T1000 (cell line): ENCODE data around the gene STON2.

Experiments used
- DNase-seq: peaks from one replicate; lab custom pipeline; 2025; ENCODE audit warnings: mixed read lengths; lab: John Stamatoyannopoulos, UW

STON2 gene

DNA sequence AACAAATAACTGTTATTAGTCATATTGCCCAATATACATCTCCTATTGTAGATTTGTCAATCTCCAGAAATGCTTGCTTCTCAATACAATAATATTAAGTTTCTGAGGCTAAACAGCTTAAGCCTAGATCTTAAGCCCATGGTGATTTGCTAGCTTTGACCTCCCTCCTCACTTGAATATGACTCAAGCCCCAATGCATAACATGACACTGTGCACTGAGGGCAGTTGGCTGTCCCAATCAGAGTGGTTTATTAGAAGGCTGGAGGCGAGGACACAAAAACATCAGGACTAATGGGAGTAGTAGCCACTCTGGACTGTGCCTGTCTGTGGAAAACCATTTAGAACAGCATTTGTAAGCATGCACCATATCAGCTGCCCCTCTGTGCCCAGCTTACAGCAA, 98.3 kb downstream of the STON2 start:
- DNase-seq: no peak

DNA sequence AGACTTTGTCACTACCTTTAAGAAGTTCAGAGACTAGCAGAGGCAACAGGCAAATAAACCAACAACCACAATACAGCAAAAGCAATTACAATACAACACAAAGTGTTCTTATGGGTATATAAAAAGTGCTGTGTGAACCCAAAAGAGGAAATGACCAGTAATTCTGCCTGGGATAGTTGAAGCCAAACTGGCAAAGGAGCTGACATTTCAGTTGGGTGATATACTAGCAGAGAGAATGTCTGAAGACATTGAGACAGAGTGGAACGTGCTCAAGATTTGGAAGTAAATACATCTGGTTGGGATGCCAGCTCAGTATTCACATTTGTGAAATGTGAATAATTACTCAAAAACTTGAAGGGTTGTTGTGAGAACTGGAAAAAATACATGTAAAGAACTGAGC, 98.8 kb downstream of the STON2 start:
- DNase-seq: no peak

DNA sequence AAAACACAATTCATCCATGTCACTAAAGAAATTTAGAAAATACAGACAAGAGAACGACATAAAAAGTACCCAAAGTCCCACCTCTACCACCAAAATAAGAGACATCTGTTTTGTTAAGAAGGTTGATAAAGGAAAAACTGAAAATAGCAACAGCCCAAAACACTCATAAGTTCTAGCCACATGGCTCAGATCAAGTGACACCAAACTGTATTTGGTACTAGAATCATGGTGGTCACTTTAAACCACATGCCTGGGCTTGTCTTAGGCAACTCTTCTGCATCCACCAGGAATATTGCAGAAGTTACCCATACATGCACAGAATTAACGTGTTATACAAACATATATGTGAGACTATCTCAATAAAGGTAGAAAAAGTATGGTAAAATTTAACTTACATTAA, 101.2 kb downstream of the STON2 start:
- no peak for DNase-seq

DNA sequence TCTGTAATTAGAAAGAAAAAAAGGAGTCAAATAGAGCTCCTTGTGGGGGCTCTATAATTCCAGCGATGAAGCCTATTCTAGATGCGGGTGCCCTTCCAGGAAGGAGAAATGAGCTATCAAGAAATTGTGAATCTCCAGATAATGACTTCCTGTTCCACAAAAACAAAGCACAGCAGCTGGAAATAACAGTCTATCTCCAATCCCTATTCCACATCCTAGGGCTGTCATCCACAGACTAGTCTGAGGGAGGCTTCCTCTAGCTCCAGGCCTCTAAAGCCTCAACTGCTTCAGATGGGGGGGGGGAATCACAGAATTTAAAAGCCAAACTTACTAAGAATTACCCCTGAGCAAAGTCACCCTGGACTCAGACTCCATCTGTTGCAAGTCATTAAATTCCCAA, 102.0 kb downstream of the STON2 start:
- DNase-seq: no peak

DNA sequence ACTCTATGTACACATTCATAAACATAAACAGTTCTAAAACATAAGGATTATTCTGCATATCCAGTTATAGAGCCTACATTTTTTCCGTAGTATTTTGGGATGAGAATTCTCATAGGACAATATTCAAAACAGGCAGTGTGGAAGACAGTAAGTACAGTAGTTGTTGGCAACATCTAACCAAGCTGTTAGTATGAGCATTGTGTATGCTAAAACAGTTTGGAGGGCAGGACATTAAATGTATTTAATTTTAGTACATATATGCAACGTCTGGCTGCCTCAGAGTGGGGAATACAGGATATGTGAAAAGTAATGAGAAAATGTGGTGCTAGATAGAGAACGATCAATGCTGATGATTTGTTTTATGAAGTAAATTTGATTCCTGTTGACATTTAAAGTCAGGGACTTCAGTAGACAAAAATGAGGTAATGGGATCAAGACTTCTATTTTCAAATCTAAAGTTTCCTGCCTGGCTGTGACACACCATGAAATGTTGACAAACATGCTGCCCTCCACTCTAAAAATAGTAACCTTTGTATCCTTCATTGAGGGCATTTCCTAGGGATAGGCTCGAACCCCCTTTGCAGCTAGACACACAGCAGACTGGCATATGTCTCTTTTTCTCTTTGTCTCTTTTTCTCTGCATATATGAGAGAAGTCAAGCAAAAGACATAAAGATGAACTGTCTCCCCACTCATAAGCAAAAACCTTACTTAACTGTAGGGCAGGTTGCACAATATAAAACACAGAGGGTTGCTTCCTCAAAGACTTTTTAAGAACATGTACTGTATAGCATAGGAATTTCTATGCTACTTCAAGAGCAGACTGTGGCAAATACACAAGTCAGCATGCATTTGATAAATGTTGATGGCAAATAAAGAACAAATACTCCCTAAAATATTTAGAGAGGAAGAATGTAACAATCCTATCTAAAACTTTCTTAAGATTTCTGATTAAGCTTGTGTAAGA, 103.9 kb downstream of the STON2 start:
- DNase-seq: no peak

DNA sequence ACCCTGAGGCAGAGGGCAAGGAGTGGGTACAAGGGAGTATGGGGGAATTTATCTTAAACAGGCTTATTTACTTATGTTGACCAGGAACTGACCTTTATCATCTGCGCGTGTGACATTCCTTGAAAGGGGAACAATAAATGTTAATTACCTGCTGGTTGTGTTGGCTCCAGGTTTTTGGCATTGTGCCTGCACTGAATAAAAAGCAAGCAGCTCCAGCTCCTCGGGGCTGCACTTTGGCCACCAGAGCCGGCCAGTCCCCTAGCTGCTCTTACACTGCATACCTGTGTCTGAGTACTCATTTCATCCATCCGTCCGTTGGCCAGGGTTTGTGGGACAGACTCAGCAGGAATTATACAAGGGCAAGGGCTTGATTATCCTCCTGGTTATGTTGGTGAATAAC, 110.6 kb downstream of the STON2 start:
- no peak for DNase-seq

DNA sequence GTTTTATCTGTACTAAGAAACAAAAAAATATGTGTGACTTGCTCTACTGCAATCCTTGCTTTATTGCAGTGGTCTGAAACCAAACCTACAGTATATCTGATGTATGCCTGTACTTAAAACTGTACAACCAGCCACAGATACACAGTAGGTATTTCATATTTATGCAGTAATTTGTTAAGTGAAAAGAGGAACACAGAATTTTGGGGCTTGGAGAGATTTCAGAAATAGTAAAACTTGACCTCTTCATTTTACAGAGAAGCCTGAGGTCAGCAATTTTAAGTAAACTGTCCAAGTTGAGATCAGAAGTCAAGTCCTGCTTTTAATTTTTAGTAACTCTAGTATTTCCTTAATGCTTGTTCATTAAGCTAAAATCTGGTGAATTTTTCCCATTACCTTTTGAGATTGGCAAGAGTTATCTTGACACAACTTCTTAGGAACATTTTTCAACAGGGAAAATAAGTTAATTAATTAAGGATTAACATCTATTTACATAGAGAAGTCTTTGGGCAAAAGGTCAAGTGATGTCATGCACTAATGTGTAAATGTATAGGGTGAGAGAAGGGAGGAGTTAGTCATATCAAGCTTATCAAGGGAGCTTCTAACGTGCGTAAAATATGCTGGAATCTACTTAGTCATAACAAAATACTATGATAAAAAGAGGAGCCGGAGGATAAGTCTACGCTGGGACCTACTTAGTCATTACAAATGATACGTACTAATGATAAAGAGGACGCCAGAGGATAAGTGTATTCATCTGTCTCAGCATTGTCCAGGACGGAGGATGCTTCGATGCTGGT, 113.4 kb downstream of the STON2 start:
- no peak for DNase-seq

DNA sequence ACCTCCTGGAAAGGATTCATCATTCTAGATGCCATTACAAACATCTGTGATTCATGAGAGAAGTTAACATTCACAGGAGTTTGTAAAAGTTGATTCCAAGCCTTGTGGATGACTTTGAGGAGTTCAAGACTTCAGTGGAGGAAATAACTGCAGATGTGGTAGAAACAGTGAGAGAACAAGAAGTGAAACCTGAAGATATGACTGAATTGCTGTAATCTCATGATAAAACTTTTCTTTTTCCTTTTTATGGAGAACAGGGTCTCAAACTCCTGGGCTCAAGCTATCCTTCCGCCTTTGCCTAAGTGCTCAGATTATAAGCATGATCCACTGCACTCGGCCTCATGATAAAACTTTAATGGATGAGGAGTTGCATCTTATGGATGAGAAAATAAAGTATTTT, 114.9 kb downstream of the STON2 start:
- no peak for DNase-seq

DNA sequence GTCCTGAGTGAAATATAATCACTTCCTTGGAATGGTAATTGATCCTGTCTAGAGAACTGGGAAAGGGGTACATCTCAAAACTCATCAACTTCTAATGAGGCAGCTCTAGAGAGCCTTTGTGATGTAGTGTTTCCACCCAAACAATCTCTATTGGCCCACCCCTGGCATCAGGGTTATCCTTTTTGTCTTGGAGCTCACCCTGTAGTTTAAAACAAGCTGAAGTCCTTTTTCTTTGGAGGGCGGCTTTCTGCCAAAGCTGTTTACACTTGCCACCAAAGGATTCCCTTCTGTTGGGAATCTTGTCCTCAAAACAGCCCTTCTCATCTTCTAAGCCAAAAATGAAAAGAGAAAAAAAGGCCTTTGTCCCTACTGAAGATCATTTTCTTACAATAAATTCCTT, 118.8 kb downstream of the STON2 start:
- no peak for DNase-seq

DNA sequence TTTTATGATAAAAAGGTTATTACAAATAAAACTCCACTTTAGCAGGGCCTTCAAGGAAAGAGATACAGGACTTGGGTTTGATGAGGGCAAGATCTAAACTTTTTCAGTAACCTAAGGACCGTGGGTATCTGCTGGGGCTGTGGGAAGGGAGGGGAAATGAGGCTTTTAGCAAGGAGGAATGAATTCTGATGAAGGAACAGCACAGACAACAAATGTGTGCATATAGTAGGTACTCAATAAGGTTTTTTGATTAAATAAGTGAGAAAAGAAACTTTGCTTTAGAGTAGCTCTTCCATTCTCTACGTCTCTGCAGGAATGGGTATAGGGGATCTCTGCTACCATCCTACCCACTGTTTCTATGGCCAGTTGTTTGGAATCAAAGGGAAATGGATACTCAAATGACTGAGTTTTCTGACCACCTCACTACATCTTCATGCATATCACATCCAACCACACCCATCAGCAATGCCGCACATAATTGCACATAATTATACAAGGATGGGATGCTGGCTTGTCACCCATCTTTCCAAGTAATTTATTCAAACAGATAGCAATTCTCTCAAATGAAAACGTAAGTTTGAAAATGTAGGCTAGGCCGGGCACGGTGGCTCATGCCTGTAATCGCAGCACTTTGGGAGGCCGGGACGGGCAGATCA, 119.9 kb downstream of the STON2 start:
- no peak for DNase-seq

DNA sequence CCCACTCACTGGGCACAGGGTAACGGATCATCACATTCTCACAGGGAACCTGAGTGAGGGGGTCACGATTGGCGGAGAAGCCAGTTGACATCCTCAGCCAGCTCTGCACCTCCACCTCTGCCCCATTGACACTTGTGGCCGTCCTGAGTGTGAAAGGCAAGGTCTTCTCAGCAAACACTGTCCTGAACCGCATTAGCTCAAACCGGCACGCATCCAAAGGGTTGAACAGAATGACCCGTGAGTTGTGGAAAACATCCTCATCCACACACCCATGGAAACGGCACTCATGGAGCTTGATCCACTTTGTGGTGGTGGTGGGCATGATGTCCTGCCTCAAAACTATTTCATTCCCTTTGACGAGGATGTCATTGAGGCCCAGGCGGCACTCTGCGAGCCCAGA, 123.0 kb downstream of the STON2 start:
- DNase-seq: no peak

DNA sequence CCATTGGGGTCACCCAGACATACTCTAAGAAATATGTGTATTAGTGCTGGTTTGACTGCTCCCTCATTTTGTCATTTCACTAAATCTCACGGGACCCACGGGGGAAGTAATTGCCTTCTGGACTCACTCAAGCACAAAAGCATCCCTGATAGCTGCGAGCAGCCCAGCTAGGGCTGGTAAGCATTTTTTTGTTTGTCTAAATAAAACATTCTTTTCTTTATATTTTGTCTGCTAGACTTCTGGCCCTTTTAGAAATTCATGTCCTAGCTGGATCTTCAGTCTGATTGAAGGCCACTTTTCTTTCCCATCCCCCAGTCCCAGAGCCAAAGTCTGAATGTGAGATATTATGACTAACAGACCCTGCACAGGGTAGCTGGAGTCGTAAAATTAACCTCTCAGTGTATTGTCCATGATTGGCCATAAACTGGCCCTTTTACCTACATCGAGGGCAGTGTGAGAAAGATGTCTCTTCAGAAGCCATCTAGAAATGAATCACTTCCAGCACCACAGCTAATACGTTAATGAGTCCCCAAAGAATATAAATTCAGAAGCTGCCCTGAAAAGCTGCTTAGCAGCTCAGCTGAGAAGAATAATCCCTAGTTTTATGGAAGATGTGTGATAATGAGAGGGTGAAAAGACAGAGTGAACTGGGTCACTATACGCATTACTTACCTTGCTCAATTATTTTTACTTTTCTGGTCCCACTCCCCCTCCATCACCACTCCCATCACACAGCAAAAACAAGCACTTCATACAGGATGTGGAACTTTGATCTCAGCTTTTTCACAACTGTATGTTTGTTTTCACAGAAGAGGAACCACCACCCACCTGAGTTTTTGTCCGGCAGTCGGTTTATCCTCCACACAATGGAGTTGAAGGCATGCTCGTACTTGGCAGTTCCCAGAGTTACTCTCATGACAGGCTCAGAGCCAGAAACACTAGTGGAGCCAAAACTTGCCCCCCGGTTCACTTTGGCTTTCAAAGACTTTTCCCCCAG, 123.8 kb downstream of the STON2 start:
- DNase-seq: no peak

DNA sequence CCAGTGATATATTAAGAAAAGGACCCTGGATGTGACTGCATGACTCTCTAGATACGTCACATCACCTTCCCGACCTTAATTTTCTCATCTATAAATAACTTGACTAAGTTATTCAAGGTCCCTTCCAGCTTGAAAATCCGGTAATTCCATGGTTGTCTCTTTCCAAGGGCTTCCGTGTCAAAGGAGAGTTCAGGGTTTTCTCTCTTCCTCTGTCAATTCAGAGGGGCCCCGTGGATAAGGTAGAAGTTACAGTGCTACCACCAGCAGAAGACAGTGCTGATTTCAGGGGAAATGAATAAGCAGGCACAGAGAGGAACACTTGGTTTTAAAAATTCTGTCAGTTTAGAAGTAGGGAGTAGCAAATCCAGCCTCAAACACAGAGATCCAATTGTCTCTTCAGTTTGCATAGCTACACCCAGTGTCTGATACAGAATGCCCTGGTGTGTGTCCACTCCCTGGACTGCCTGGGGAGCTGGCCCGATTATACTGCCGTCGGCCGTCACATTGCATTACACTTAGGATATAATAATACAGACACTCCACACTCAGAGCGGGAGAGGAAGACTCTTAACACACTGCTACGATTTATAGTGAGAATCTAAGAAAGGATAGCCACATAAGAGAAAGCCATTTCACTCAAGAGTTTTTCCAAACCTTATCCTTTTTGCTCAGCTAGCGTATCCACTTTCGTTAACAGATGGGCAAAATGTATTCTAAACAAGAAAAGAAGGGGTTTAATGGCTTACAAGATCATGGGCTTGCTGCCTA, 124.6 kb downstream of the STON2 start:
- DNase-seq: no peak

DNA sequence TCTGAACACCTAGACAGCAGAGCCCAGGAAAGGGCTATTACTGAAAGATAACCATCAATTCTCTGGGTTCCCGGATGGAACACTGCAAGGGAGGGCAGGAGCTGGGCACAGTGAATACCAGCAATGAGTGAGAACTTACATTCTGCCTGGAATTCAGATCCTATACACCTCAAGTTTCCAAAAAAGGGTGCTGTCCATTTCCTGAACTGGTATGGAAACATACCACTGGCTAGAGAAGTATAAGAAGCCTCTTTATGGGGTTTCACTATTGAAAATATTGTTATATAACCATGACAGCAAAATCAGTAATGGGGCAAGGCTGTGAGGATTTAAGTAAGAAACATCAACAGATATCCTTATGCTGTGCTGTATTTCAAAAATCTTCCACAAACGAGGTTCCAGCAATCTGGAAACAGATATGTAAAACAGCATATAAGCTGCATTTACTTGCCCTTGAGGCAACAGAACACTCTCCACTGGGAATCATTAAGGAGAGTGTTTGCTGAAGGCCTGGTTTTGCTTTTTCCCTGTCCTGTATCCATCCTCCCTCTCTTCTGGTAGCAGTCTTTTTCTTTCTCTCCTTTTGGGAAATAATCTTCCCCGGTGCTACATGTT, 126.1 kb downstream of the STON2 start:
- DNase-seq: no peak

DNA sequence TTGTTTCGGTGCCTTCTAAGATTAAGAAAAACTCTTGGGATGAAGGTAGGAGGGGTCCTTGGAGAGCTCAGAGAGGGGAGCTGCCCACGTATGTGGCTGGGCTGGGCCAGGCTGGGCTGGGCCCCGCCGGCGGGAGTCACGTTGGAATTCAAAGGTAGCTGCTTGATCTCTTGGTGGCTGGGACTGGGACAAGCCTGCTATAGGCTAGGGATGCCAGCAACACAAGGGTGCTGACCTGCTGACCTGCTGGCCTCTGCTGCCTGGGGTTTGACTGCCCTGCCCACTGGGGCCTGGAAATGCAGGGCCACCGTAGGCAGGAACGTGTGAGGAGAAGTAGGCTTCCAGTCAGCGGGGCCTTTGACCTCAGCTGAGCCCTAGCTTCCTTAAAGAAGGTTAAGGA, 126.6 kb downstream of the STON2 start:
- DNase-seq: no peak

DNA sequence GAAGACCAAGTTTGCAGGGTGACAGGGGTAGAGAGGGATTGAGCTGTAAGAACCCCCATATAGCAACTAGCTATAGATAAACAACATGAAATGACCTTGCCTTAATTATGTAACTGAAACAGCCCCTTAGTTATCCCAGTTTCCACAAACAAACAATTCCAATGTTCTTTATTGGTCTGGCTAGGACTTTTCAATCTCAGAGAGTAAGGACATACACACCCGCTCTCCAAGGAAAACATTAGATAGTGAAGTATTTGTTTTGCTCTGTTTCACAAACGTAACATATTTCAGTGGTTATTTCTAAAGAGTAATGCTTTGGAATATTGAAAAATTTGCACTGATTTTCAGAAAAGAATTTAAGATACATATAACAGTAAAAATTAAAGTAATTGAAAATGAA, 127.8 kb downstream of the STON2 start:
- DNase-seq: no peak

DNA sequence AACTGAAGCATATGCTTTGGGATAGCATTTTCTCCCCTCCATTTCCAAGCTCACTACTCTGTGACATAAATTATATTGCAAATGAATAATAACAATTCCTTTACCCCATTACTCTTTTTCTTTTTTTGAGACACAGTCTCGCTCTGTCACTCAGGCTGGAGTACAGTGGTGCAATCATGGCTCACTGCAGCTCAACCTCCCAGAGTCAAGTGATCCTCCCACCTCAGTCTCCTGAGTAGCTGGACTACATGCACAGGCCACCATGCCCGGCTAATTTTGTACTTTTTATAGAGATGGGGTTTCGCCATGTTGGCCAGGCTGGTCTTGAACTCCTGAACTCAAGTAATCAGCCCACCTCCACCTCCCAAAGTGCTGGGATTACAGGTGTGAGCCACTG, 130.1 kb downstream of the STON2 start:
- no peak for DNase-seq

DNA sequence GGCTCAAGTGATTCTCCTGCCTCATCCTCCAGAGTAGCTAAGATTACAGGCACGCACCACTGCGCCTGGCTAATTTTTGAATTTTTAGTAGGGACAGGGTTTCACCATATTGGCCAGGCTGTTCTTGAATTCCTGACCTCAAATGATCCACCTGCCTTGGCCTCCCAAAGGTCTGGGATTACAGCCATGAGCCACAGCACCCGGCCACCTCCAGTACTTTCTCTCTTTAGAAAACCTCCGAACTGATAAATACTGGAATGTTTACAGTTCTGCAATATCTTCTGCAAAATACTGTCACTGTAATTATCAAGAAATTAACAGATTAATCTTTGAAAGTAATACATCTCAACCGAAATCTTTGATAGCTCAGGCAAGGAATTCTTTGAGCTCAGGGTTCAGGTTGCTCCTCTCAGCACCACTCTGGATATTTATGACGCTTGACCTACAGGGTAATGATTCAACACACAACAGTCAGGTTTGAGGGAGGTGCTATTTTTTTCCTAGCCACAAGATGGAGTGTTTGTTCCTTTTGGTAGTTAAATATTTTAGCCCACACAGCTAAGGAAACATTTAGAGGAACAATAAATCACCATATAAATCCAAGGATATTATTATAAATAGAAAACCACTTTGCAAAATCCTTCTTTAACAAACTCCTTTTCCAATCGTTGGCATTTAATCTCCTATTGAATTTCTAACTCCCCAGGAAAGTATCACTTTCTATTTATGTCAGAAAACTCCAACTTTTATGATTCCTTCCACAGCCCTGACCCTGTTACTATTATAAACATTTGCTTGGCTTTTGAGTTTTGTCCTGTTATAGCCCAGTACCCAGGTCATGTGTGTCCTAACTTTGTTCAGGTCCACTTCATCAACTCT, 130.8 kb downstream of the STON2 start:
- peak; percentile 15 for DNase-seq

DNA sequence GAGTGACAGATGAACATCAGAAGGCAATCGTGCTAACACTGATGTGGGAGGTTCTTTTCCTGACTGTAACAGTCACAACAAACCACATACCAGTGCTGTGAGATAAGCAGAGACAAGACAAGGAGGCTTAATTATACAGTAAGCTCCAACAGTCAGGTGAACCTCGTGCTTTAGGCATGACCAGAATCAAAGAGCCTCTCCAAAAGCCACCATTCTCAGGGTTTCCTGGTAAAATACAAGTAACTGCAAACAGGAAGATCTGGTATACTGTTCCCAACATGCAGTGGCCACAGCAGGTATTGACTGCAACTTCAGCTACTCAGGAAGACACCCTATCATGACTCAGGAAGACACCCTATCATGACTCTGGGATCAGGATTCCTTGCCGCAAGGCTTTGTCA, 132.1 kb downstream of the STON2 start:
- no peak for DNase-seq
